Measurements from ENCODE around the gene BIRC6. TPM values are rescaled to one million over a fixed set of nuclear protein-coding genes. Genes with fewer than 3 reads are reported as not detected.

BIRC6 gene
- total RNA-seq, 1 experiment from 2014 or later, result 70.8 TPM

GRCh38 chr2:32641180-32641579 is 284.4 kb downstream of the BIRC6 start:
- no peak for DNase-seq (ENCODE audit: low spot score)
- in situ Hi-C loops (cut with HindIII; ENCODE audit: low sequenced_read_pairs), result no loop called here

GRCh38 chr2:32647180-32647651 is 290.4 kb downstream of the BIRC6 start:
- in situ Hi-C loops (cut with HindIII; ENCODE audit: low sequenced_read_pairs), result no loop called here
- no peak for DNase-seq (ENCODE audit: low spot score)

DNA sequence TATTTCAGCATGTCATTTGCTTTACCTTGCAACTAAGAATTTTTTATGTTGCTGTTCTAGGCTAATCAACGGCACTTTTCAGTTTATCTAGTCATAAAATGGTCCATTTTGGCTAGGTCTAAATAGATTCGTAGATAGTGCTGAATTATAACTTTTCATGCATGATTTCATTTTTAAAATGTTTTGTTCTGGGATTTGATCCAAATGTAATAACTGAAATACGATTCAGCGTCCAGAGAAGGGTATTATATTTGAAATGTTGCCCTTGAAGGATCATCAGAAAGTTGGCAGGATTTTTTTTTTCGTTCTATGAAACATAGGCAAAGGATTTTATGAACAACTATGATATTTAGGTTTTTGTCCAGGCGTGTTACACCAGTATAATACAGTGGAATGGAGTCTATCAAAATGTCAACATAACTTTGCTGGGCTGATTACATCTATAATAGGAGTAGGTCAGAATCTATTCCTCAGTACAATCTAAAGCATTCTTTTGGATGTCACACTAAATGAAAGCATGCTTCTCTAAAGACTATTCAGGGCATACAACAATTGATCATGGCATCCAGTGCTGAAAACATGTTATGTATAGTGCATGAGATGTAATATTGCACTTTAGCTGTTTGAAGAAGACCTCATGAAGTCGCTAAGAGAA is 295.9 kb downstream of the BIRC6 start:
- DNase-seq (ENCODE audit: low spot score), result no peak
- in situ Hi-C loops (cut with HindIII; ENCODE audit: low sequenced_read_pairs), result no loop called here

GRCh38 chr2:32656069-32656468 is 299.2 kb downstream of the BIRC6 start:
- in situ Hi-C loops (cut with HindIII; ENCODE audit: low sequenced_read_pairs), result no loop called here
- DNase-seq (ENCODE audit: low spot score), result no peak

GRCh38 chr2:32663864-32664263 is 307.0 kb downstream of the BIRC6 start:
- in situ Hi-C loops (cut with HindIII; ENCODE audit: low sequenced_read_pairs), result no loop called here
- no peak for DNase-seq (ENCODE audit: low spot score)

GRCh38 chr2:32666704-32667103 is 309.9 kb downstream of the BIRC6 start:
- in situ Hi-C loops (cut with HindIII; ENCODE audit: low sequenced_read_pairs), result no loop called here
- no peak for DNase-seq (ENCODE audit: low spot score)

- no peak for DNase-seq (ENCODE audit: low spot score)
- in situ Hi-C loops (cut with HindIII; ENCODE audit: low sequenced_read_pairs), result no loop called here
Measured at GRCh38 chr2:32668254-32668653, 311.4 kb downstream of the BIRC6 start.

Other genes with a start within 250 kb of the BIRC6 start
- 21.8 and 24.1 TPM in 2 replicates for gene SLC30A6, start 191.2 kb upstream of the BIRC6 start, total RNA-seq (2014; rRNA removed; shearing (Covaris generic))
- not detected in 2 replicates for gene NLRC4, start 92.1 kb upstream of the BIRC6 start, total RNA-seq (2014; rRNA removed; shearing (Covaris generic))
- 5.8 and 16.1 TPM in 2 replicates for gene YIPF4, start 79.1 kb upstream of the BIRC6 start, total RNA-seq (2014; rRNA removed; shearing (Covaris generic))